ENCODE results near the gene PRKAG2.
A peak's percentile ranks its signal among the peaks of the same experiment; 100 is the strongest.
"Not testable (repeated sequence)": the region's sequence is repeated elsewhere in the genome, so short reads cannot be mapped to it uniquely, and the experiment has no call there.

PRKAG2 gene

DNA sequence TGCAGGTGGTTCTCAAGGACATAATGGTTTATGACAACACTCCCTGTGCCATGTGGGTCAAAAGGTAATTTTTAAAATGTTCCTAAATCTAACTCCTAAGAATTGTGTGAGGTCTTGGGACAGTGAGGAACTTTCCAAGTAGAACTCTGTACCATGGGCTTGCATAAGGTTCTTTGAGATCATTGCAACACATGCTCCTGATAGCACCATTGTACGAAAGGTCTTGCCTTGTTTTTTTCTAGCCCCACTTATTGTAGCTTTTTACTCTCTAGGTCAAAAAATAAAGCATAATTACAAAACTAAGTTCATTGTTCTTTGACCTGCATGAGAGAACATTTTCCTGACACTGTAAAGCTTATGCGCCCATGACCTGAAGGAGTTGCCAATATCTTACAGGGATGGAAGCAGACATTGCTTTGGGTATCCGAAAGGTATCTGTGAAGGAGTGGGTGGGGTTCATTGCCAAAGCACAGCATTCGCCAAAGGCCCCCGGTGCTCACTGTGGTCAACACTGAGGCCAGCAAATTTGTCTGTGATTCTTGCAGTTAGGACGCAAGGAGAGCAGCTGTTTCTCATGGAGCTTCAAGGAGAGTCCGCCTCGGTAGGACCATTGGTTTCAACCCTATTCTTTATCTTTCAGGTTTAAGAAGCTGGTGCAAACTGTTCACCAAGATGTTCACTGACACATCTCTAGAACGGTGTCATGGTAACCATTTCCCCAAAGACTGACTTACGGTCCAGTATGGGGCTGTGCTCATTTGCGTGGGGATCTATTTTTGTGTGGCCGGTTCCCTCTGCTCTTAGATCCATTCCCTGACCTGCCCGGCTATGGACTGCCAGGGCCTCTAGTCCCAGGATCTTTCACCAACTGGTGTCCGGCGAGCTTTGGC lies 7.6 kb upstream of the PRKAG2 start:
- DNase-seq (ENCODE audit: low spot score), result no peak

DNA sequence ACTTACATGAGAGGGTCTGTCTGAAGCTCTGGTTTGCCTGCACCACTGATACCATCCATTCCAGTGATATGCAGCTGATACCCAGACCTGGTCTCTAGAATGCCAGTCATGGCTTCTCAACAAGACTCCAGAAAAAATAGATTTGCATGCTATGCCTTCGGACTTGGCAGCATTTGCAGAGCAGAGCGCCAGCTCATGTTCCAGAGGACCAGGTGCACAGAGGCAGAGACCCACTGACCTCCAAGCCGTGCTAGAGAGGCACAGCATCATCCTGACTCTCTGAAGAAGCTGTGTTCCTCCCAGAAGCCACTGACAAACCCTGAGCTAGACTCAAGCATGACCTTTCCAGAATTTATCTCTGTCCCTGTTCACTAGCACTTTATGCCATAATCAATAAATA lies 6.9 kb upstream of the PRKAG2 start:
- no peak for DNase-seq (ENCODE audit: low spot score)

- no peak for DNase-seq (ENCODE audit: low spot score)
These were observed 5.8 kb upstream of the PRKAG2 start for GRCh38 chr7:151882734-151883133.

DNA sequence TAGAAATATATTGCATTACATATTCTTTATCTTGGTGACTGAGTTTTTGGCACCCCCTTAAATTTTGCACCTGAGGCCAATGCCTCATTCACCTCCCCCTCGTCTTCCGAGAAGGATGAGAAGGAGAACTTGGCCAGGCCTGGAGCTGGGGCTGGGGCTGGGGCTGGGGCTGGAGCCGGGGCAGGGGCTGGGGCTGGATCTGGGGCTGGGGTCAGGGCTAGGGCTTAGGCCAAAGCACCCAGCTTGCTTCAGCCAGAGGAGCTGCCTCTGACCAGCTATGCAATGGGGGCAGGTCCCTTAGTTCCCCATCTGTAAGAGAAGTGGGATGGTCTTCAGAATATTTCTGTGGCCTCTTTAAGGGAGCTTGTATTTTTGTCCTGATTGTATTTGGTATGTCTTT lies 3.8 kb upstream of the PRKAG2 start:
- DNase-seq (ENCODE audit: low spot score), result no peak

GRCh38 chr7:151877911-151878835 lies 1.3 kb upstream of the PRKAG2 start:
- DNase-seq (ENCODE audit: low spot score), result no peak

GRCh38 chr7:151875942-151876898 lies 695 bp downstream of the PRKAG2 start:
- peak; percentile 7 for DNase-seq (ENCODE audit: low spot score)

GRCh38 chr7:151874479-151874878 lies 2.4 kb downstream of the PRKAG2 start:
- not testable (repeated sequence) for DNase-seq (ENCODE audit: low spot score)

- DNase-seq (ENCODE audit: low spot score), result no peak
These were observed 3.4 kb downstream of the PRKAG2 start for GRCh38 chr7:151873402-151873965.

- no peak for DNase-seq (ENCODE audit: low spot score)
These were observed 4.1 kb downstream of the PRKAG2 start for GRCh38 chr7:151872531-151873401.

DNA sequence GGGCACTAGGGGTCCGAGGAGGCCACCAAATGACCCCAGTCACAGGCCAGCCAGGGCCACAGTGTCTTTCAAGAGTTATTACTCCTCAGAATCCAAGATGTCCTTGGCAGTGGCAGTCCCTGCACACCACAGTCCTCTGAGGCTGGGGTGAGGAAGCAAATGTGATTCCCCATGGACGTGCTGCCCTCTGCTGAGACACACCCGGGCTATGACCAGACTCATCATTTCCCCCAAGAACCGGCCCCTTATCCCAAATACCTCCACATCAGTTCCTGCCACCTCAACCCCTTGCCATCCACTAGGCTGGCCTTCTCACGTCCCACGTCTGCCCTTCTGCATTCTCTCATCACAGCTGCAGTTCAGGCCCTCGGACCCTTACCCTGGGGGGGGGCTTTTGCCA lies 5.0 kb downstream of the PRKAG2 start:
- DNase-seq (ENCODE audit: low spot score), result no peak

GRCh38 chr7:151871189-151871735 lies 5.7 kb downstream of the PRKAG2 start:
- DNase-seq (ENCODE audit: low spot score), result no peak

GRCh38 chr7:151869968-151870918 lies 6.7 kb downstream of the PRKAG2 start:
- no peak for DNase-seq (ENCODE audit: low spot score)

DNA sequence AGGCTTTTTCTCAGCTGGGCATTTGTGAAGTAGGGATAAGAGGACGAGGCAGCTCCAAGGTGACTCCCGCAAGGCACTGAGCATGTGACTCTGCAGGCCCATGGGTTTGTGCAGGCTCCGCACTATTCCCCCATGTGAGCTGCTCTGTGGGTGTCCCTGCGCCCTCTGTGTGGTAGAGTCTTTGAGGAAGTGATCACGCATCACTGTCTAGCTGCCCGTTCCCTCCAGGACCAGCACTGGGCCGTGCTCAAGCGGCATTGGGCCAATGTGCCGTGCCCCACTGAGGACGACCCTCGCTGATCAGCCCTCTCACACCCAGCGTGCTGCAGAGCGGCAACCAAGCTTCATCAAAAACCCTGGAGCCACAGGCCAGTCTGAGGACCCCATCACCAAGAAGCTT lies 7.5 kb downstream of the PRKAG2 start:
- DNase-seq (ENCODE audit: low spot score), result no peak

GRCh38 chr7:151869109-151869428 lies 7.8 kb downstream of the PRKAG2 start:
- no peak for DNase-seq (ENCODE audit: low spot score)

- no peak for DNase-seq (ENCODE audit: low spot score)
These were observed 8.4 kb downstream of the PRKAG2 start for GRCh38 chr7:151868396-151869108.

DNA sequence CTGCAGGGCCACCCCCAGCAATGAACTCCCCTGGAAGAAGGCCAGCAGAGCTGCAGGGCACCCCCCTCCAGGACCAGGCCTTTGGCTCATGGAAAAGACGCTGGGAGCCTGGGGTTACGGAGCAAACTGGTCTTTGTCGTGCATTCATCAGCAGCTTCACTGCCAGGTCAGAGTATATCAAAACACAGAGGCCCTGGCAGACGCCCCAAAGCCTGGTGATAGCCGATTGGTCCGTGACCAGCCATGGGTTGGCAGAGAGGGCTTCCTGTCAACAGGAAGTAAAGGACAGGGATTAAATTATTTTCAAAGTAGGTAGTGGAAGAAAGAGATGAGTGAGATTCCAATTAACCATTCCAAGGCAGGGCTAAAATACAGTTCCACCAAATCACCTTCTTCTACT lies 9.0 kb downstream of the PRKAG2 start:
- DNase-seq (ENCODE audit: low spot score), result no peak

- no peak for DNase-seq (ENCODE audit: low spot score)
These were observed 9.9 kb downstream of the PRKAG2 start for GRCh38 chr7:151866761-151867655.

All from kidney capillary endothelial cell (primary cell).